HEK293T (cell line): ENCODE data around the gene AGAP1.

Experiments used
- ARNT ChIP-seq: fragments of 450-650 bp; IDR thresholded peaks from 2 replicates; pipeline ENCODE4 v1.6.1; 2017; ENCODE audit warnings: mild to moderate bottlenecking
- BHLHE40 ChIP-seq: fragments of 450-650 bp; IDR thresholded peaks from 2 replicates; pipeline ENCODE4 v1.6.1; 2016; ENCODE audit warnings: mild to moderate bottlenecking, moderate library complexity, borderline replicate concordance
- ELF4 ChIP-seq: fragments of 450-650 bp; IDR thresholded peaks from 2 replicates; pipeline ENCODE4 v1.6.1; 2017; ENCODE audit warnings: antibody characterized with exemption
- FOXA1 ChIP-seq: fragments of 450-650 bp; IDR thresholded peaks from 2 replicates; pipeline ENCODE4 v1.6.1; 2016; ENCODE audit warnings: mild to moderate bottlenecking
- FOXK2 ChIP-seq: fragments of 450-650 bp; IDR thresholded peaks from 2 replicates; pipeline ENCODE4 v1.6.1; 2016; ENCODE audit warnings: mild to moderate bottlenecking
- NFRKB ChIP-seq: fragments of 450-650 bp; IDR thresholded peaks from 2 replicates; pipeline ENCODE4 v1.6.1; 2016; ENCODE audit warnings: mild to moderate bottlenecking, moderate library complexity
- PKNOX1 ChIP-seq: fragments of 450-650 bp; IDR thresholded peaks from 2 replicates; pipeline ENCODE4 v1.6.1; 2016
- SP1 ChIP-seq: fragments of 450-650 bp; IDR thresholded peaks from 2 replicates; pipeline ENCODE4 v1.6.1; 2017
- TARDBP ChIP-seq: fragments of 450-650 bp; IDR thresholded peaks from 2 replicates; pipeline ENCODE4 v1.6.1; 2016

GRCh38 chr2:235847576-235847975 lies 353.7 kb downstream of the AGAP1 start:
- TF ChIP-seq BHLHE40 (no peak), SP1 (no peak), PKNOX1 (no peak), FOXA1 (no peak), NFRKB (no peak), ELF4 (no peak), FOXK2 (no peak), TARDBP (no peak), ARNT (no peak)
